ENCODE measurements around the gene PPP6R3. TPM values are rescaled to one million over a fixed set of nuclear protein-coding genes. Genes with fewer than 3 reads are reported as not detected.
"Not testable (repeated sequence)": the region's sequence is repeated elsewhere in the genome, so short reads cannot be mapped to it uniquely, and the experiment has no call there.

The PPP6R3 gene
- total RNA-seq, 1 experiment from 2014 or later = 153 TPM

- H3K4me3 ChIP-seq (ENCODE audit: low read depth, low read length, poor library complexity, severe bottlenecking); BruUV-seq (replicated peaks); POLR2A ChIA-PET (ENCODE audit: low non-redundant PET); H3K4me1 ChIP-seq (ENCODE audit: insufficient read depth, low read length, poor library complexity, severe bottlenecking); H3K9me3 ChIP-seq (ENCODE audit: low read depth, low read length, poor library complexity, severe bottlenecking); H3K36me3 ChIP-seq (ENCODE audit: insufficient read depth, low read length, poor library complexity, severe bottlenecking); CTCF ChIA-PET; H3K27ac ChIP-seq (ENCODE audit: low read depth, low read length, poor library complexity, severe bottlenecking); DNase-seq (ENCODE audit: low spot score); H3K27me3 ChIP-seq (replicated peaks; ENCODE audit: insufficient read depth, low read depth, low read length, poor library complexity): not testable (repeated sequence)
- intact Hi-C loops (cut with micrococcal nuclease; ENCODE audit: unreplicated experiment) = loop anchor here (10.0 kb wide), 2 partner anchors 215 to 255 kb away; no protein-coding TSS in a partner anchor
Measured at GRCh38 chr11:68639322-68639721, 178.8 kb downstream of the PPP6R3 start.

GRCh38 chr11:68641880-68642279 lies 181.3 kb downstream of the PPP6R3 start:
- BruUV-seq (replicated peaks) = no TSS peak
- intact Hi-C loops (cut with micrococcal nuclease; ENCODE audit: unreplicated experiment) = no loop called here
- H3K4me1 ChIP-seq (ENCODE audit: insufficient read depth, low read length, poor library complexity, severe bottlenecking) = no peaks in the 10 kb centered on the region

GRCh38 chr11:68643585-68643984 lies 183.0 kb downstream of the PPP6R3 start:
- Histone ChIP-seq H3K4me1 (ENCODE audit: insufficient read depth, low read length, poor library complexity, severe bottlenecking) (no peaks in the 10 kb centered on the region), H3K36me3 (ENCODE audit: insufficient read depth, low read length, poor library complexity, severe bottlenecking) (no peaks in the 10 kb centered on the region), H3K4me3 (ENCODE audit: low read depth, low read length, poor library complexity, severe bottlenecking) (no peak overlapping the region), H3K9me3 (ENCODE audit: low read depth, low read length, poor library complexity, severe bottlenecking) (peaks cover 12% of the 10 kb centered on the region), H3K27ac (ENCODE audit: low read depth, low read length, poor library complexity, severe bottlenecking) (no peak overlapping the region), H3K27me3 (replicated peaks; ENCODE audit: insufficient read depth, low read depth, low read length, poor library complexity) (peaks cover 13% of the 10 kb centered on the region)
- ChIA-PET POLR2A (ENCODE audit: low non-redundant PET) (no interaction called here), CTCF (interaction anchor here (0.6 to 1.2 kb wide), 4 partner anchors 129 to 247 kb away, joined by 3 to 4 read pairs (median 4); partner anchors contain the start of gene PPP6R3)
- intact Hi-C loops (cut with micrococcal nuclease; ENCODE audit: unreplicated experiment) = loop anchor here (1.0 kb wide), 1 partner anchor 128 kb away; no protein-coding TSS in a partner anchor
- no peak for TF ChIP-seq EZH2 (IDR thresholded peaks at IDR 0.05; ENCODE audit: borderline replicate concordance, low read depth, low read length, poor library complexity, severe bottlenecking)
- TF ChIP-seq CTCF (conservative IDR thresholded peaks at IDR 0.05; ENCODE audit: low read depth, low read length) = peak; percentile 53
- BruUV-seq (replicated peaks) = no TSS peak
- DNase-seq (ENCODE audit: low spot score) = peak; percentile 59

More at GRCh38 chr11:68641880-68642279, 181.3 kb downstream of the PPP6R3 start:
- Histone ChIP-seq H3K9me3 (ENCODE audit: low read depth, low read length, poor library complexity, severe bottlenecking) (peaks cover 10% of the 10 kb centered on the region), H3K27ac (ENCODE audit: low read depth, low read length, poor library complexity, severe bottlenecking) (no peak overlapping the region), H3K27me3 (replicated peaks; ENCODE audit: insufficient read depth, low read depth, low read length, poor library complexity) (peaks cover 8% of the 10 kb centered on the region), H3K4me3 (ENCODE audit: low read depth, low read length, poor library complexity, severe bottlenecking) (no peak overlapping the region), H3K36me3 (ENCODE audit: insufficient read depth, low read length, poor library complexity, severe bottlenecking) (no peaks in the 10 kb centered on the region)
- POLR2A ChIA-PET (ENCODE audit: low non-redundant PET) = no interaction called here
- TF ChIP-seq EZH2 (IDR thresholded peaks at IDR 0.05; ENCODE audit: borderline replicate concordance, low read depth, low read length, poor library complexity, severe bottlenecking) (no peak), CTCF (conservative IDR thresholded peaks at IDR 0.05; ENCODE audit: low read depth, low read length) (no peak)
- CTCF ChIA-PET = no interaction called here
- DNase-seq (ENCODE audit: low spot score) = no peak

- H3K27me3 ChIP-seq (replicated peaks; ENCODE audit: insufficient read depth, low read depth, low read length, poor library complexity) = peaks cover 18% of the 10 kb centered on the region
- POLR2A ChIA-PET (ENCODE audit: low non-redundant PET) = no interaction called here
- no peaks in the 10 kb centered on the region for H3K4me1 ChIP-seq (ENCODE audit: insufficient read depth, low read length, poor library complexity, severe bottlenecking)
- CTCF ChIA-PET = no interaction called here
- intact Hi-C loops (cut with micrococcal nuclease; ENCODE audit: unreplicated experiment) = no loop called here
- no TSS peak for BruUV-seq (replicated peaks)
- no peaks in the 10 kb centered on the region for H3K36me3 ChIP-seq (ENCODE audit: insufficient read depth, low read length, poor library complexity, severe bottlenecking)
- H3K27ac ChIP-seq (ENCODE audit: low read depth, low read length, poor library complexity, severe bottlenecking) = no peak overlapping the region
- DNase-seq (ENCODE audit: low spot score) = no peak
- TF ChIP-seq CTCF (conservative IDR thresholded peaks at IDR 0.05; ENCODE audit: low read depth, low read length) = no peak
- TF ChIP-seq EZH2 (IDR thresholded peaks at IDR 0.05; ENCODE audit: borderline replicate concordance, low read depth, low read length, poor library complexity, severe bottlenecking) = no peak
- no peak overlapping the region for H3K4me3 ChIP-seq (ENCODE audit: low read depth, low read length, poor library complexity, severe bottlenecking)
- peaks cover 12% of the 10 kb centered on the region for H3K9me3 ChIP-seq (ENCODE audit: low read depth, low read length, poor library complexity, severe bottlenecking)
Measured at GRCh38 chr11:68646832-68647231, 186.3 kb downstream of the PPP6R3 start.
